WTC11 (cell line): ENCODE results near the gene POLK. TPM values are rescaled to one million over a fixed set of nuclear protein-coding genes. Genes with fewer than 3 reads are reported as not detected.

Experiments
- ATAC-seq: fragments of 200-7000 bp; cut with Tn5 transposase; 2 replicates; pipeline ENCODE4 v1.10.0; 2021; ENCODE audit warnings: mild to moderate bottlenecking, moderate library complexity
- CTCF ChIA-PET: fragments of 300-600 bp; sonication (Branson Sonifier 250); formaldehyde crosslinking; loops from one replicate; lab custom pipeline; 2021; ENCODE audit warnings: antibody characterized with exemption; lab: Charles Lee
- POLR2A ChIA-PET: fragments of 350-600 bp; sonication (Branson Sonifier 250); formaldehyde crosslinking; loops from one replicate; lab custom pipeline; 2021; ENCODE audit warnings: antibody characterized with exemption; lab: Charles Lee
- DNase-seq: peaks from one replicate; pipeline ENCODE4 v3.0.0; 2021; ENCODE audit warnings: low spot score
- H3K27ac Mint-ChIP-seq: 2 replicates; pipeline ENCODE4 v1.8.0; 2021; ENCODE audit warnings: mixed read lengths
- H3K27me3 Mint-ChIP-seq: 2 replicates; pipeline ENCODE4 v1.8.0; 2021; ENCODE audit warnings: low read depth, mild to moderate bottlenecking, moderate library complexity, mixed read lengths
- H3K36me3 Mint-ChIP-seq: 2 replicates; pipeline ENCODE4 v1.8.0; 2021; ENCODE audit warnings: mixed read lengths
- H3K4me1 Mint-ChIP-seq: 2 replicates; pipeline ENCODE4 v1.8.0; 2022; ENCODE audit warnings: mixed read lengths
- H3K4me3 Mint-ChIP-seq: 2 replicates; pipeline ENCODE4 v1.8.0; 2021; ENCODE audit warnings: mild to moderate bottlenecking, moderate library complexity, mixed read lengths
- H3K9me3 Mint-ChIP-seq: 2 replicates; pipeline ENCODE4 v1.8.0; 2021; ENCODE audit warnings: mixed read lengths
- ARID4B ChIP-seq: sonication (generic); formaldehyde crosslinking; IDR thresholded peaks from 2 replicates; pipeline ENCODE4 v1.8.0; 2023; ENCODE audit warnings: missing genetic modification reagents, mild to moderate bottlenecking, borderline replicate concordance
- E2F5 ChIP-seq: sonication (generic); formaldehyde crosslinking; IDR thresholded peaks from 2 replicates; pipeline ENCODE4 v1.8.1; 2022; ENCODE audit warnings: mild to moderate bottlenecking, moderate library complexity, missing genetic modification reagents
- EMX1 ChIP-seq: fragments of 250-450 bp; sonication (Bioruptor Pico); IDR thresholded peaks from 2 replicates; pipeline ENCODE4 v1.8.0; 2021; ENCODE audit warnings: mild to moderate bottlenecking
- ESRRA ChIP-seq: sonication (generic); formaldehyde crosslinking; IDR thresholded peaks from 2 replicates; pipeline ENCODE4 v1.8.1; 2022; ENCODE audit warnings: mild to moderate bottlenecking, missing genetic modification reagents, borderline replicate concordance
- ETV6 ChIP-seq: sonication (generic); formaldehyde crosslinking; IDR thresholded peaks from 2 replicates; pipeline ENCODE4 v1.8.1; 2022; ENCODE audit warnings: mild to moderate bottlenecking, missing genetic modification reagents
- FOXK1 ChIP-seq: sonication (generic); formaldehyde crosslinking; IDR thresholded peaks from 2 replicates; pipeline ENCODE4 v1.8.0; 2022; ENCODE audit warnings: mild to moderate bottlenecking, moderate library complexity, missing genetic modification reagents
- FOXP4 ChIP-seq: sonication (generic); formaldehyde crosslinking; IDR thresholded peaks from 2 replicates; pipeline ENCODE4 v1.8.0; 2022; ENCODE audit warnings: mild to moderate bottlenecking, missing genetic modification reagents
- GTF2I ChIP-seq: fragments of 250-450 bp; sonication (Bioruptor Pico); conservative IDR thresholded peaks from 2 replicates; pipeline ENCODE4 v1.4.0; 2021; ENCODE audit warnings: mild to moderate bottlenecking
- IRF1 ChIP-seq: sonication (generic); formaldehyde crosslinking; IDR thresholded peaks from 2 replicates; pipeline ENCODE4 v1.8.0; 2023; ENCODE audit warnings: missing genetic modification reagents
- IRF2 ChIP-seq: sonication (generic); formaldehyde crosslinking; IDR thresholded peaks from 2 replicates; pipeline ENCODE4 v1.8.0; 2022; ENCODE audit warnings: low read depth, missing genetic modification reagents, borderline replicate concordance
- NFATC4 ChIP-seq: fragments of 250-450 bp; sonication (Bioruptor Pico); IDR thresholded peaks from 2 replicates; pipeline ENCODE4 v1.9.0; 2021; ENCODE audit warnings: mild to moderate bottlenecking
- NR2C2 ChIP-seq: sonication (generic); formaldehyde crosslinking; IDR thresholded peaks from 2 replicates; pipeline ENCODE4 v1.8.0; 2022; ENCODE audit warnings: mild to moderate bottlenecking, missing genetic modification reagents
- NR3C1 ChIP-seq: sonication (generic); formaldehyde crosslinking; conservative IDR thresholded peaks from 2 replicates; pipeline ENCODE4 v1.8.1; 2023; ENCODE audit warnings: low read depth, mild to moderate bottlenecking, missing genetic modification reagents
- PREB ChIP-seq: sonication (generic); formaldehyde crosslinking; IDR thresholded peaks from 2 replicates; pipeline ENCODE4 v1.8.1; 2022; ENCODE audit warnings: mild to moderate bottlenecking, missing genetic modification reagents, moderate library complexity, borderline replicate concordance
- TP53 ChIP-seq: sonication (generic); formaldehyde crosslinking; IDR thresholded peaks from 2 replicates; pipeline ENCODE4 v1.8.1; 2023; ENCODE audit warnings: mild to moderate bottlenecking, missing genetic modification reagents
- USF2 ChIP-seq: sonication (generic); formaldehyde crosslinking; IDR thresholded peaks from 2 replicates; pipeline ENCODE4 v1.8.1; 2023; ENCODE audit warnings: mild to moderate bottlenecking, missing genetic modification reagents, moderate library complexity
- ZNF532 ChIP-seq: fragments of 250-450 bp; sonication (Bioruptor Pico); IDR thresholded peaks from 2 replicates; pipeline ENCODE4 v1.9.0; 2021; ENCODE audit warnings: mild to moderate bottlenecking, borderline replicate concordance
- total RNA-seq: library from RNA; stranded (reverse); gene quantifications from 3 replicates; pipeline ENCODE4 v1.2.3, GENCODE V29; 2021

POLK gene
- total RNA-seq, 1 experiment from 2014 or later: 7.1 TPM

- TF ChIP-seq EMX1: no peak
- no peak for TF ChIP-seq USF2 (CRISPR knock-in tag)
- no peak for TF ChIP-seq FOXK1 (CRISPR knock-in tag)
- TF ChIP-seq GTF2I (CRISPR knock-in tag): no peak
- TF ChIP-seq NR2C2: no peak
These were observed 43.1 kb upstream of the POLK start (continued) for GRCh38 chr5:75468593-75468992.

GRCh38 chr5:75469017-75469416, 42.7 kb upstream of the POLK start:
- Mint-ChIP-seq H3K27me3 (no peaks in the 10 kb centered on the region), H3K4me3 (no peak overlapping the region), H3K9me3 (peaks cover 25% of the 10 kb centered on the region), H3K4me1 (peaks cover 35% of the 10 kb centered on the region)
- no peak for DNase-seq
- POLR2A ChIA-PET: no interaction called here
- no peak for TF ChIP-seq NR3C1 (CRISPR knock-in tag)
- TF ChIP-seq ETV6 (CRISPR knock-in tag): no peak
- no peak for TF ChIP-seq ZNF532 (CRISPR knock-in tag)
- TF ChIP-seq IRF1 (CRISPR knock-in tag): no peak
- TF ChIP-seq FOXP4 (CRISPR knock-in tag): no peak
- TF ChIP-seq NFATC4 (CRISPR knock-in tag): no peak
- no peak for TF ChIP-seq PREB (CRISPR knock-in tag)
- TF ChIP-seq, all 79 proteins: peak for 0
- Mint-ChIP-seq H3K36me3 (peaks cover 7% of the 10 kb centered on the region), H3K27ac (no peak overlapping the region)
- CTCF ChIA-PET: no interaction called here
- ATAC-seq: no peak

- DNase-seq (no peak), ATAC-seq (no peak)
- H3K27ac Mint-ChIP-seq: no peak overlapping the region
- POLR2A ChIA-PET: no interaction called here
- no peaks in the 10 kb centered on the region for H3K27me3 Mint-ChIP-seq
- CTCF ChIA-PET: no interaction called here
- peaks cover 7% of the 10 kb centered on the region for H3K36me3 Mint-ChIP-seq
- H3K4me1 Mint-ChIP-seq: peaks cover 39% of the 10 kb centered on the region
- no peak overlapping the region for H3K4me3 Mint-ChIP-seq
- peaks cover 25% of the 10 kb centered on the region for H3K9me3 Mint-ChIP-seq
- TF ChIP-seq E2F5 (CRISPR knock-in tag) (no peak), TP53 (CRISPR knock-in tag) (no peak), ARID4B (CRISPR knock-in tag) (no peak), IRF2 (CRISPR knock-in tag) (no peak), ESRRA (CRISPR knock-in tag) (no peak)
These were observed 40.5 kb upstream of the POLK start for GRCh38 chr5:75471193-75471592.
